ENCODE data around the gene ASCL5.
A peak's percentile ranks its signal among the peaks of the same experiment; 100 is the strongest.

Gene ASCL5

DNA sequence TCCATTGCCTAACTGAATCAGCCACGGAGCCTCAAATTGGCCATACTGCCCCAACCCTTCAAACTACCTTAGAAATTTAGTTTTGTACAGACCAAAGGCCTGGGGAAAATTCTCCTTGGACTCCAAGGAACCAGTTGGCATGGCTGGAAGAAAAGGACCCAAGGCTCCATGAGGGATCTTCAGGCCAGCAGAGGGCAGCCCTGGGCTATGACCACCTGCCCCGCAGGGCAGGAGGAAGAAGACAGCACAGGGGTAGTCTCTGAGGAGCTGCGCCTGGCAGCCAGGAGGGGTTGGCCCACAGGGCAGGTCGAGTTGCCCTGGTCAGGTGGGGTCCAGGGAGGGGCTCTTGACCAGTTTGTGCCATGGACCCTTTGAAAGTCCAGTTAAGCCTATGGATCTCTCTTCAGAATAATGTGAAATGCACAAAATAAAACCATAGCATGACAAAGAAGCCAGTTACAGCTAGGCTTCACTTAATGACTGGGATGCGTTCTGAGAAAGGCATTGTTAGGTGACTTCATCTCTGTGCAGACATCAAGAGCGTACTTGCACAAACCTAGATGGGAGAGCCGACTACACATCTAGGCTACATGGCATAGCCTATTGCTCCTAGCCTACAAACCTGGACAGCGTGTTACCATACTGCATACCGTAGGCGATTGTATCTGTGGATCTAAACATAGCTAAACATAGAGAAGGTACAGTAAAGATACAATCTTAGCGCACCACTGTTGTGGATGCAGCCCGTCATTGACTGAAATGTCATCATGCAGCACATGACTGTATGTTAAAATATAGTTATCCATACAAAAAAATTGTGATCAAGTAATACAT lies 40.9 kb downstream of the ASCL5 start:
- DNase-seq (ENCODE audit: low spot score): peak; percentile 69

DNA sequence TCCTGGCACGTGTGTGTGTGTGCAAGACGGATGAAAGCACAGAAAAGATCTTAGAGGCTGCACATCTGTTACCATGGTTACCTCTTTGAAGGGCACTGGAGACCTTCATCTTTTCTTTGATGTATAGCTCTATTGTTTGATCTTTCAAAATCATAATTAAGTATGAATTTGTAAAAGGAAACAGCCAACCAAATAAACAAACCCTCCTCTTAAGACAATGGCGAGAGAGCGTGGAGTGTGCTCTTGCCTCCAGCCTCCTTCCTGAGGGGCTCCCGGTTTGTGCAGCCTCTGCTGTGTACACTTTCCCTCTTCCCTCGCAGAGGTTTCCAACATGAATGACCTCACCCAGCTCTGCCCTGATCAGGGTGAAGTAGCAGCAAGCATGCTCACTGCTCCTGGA lies 42.7 kb downstream of the ASCL5 start:
- no peak for DNase-seq (ENCODE audit: low spot score)

DNA sequence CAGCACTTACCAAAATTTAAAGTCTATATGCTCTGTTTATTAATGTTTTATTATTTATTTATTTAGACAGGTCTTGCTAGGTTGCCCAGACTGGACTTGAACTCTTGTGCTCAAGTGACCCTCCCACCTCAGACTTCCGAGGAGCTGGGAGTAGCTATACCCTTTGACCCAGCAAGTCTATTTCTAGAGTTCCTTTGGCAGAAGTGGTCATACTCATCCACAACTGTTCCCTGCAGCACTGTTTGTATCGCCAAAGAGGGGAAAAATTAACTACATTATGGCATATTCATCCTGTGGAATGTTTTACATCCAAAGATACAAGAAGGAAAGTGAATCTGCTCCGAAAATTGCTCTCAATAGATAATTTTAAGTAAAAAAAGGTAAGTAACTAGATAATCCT lies 43.2 kb downstream of the ASCL5 start:
- DNase-seq (ENCODE audit: low spot score): no peak

DNA sequence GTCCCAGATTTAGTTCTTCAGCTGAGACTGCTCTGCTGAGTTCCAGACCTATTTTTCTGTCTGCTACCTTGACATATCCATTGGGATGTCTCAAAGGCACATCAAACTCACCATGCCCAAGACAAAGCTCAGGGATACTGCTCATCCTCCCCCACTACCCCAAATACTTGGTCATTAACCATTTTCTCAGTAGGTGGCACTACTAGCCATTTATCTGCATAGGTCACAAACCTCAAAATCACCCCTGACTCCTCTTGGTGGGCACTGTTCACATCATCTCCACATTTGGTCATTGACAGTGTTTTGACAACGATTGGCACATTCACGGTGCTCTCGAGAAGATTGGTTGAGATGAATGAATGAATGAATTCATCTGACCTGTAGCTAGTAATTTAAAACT lies 46.8 kb downstream of the ASCL5 start:
- no peak for DNase-seq (ENCODE audit: low spot score)

DNA sequence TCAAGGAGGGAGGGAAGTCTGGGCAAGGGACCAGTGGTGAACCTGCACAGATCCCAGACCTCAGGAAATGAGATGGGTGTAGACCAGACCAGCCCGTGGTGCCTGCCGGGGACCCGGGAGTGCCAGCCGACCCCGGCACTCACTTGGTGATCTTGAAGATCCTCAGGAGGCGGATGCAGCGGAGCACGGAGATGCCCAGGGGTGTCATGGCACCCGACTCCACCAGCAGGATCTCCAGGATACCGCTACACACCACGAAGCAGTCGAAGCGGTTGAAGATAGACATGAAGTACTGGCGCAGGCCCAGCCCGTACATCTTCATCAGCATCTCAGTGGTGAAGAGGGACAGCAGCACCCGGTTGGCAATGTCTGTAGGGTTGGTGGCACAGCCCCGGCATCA lies 49.2 kb downstream of the ASCL5 start:
- DNase-seq (ENCODE audit: low spot score): no peak

DNA sequence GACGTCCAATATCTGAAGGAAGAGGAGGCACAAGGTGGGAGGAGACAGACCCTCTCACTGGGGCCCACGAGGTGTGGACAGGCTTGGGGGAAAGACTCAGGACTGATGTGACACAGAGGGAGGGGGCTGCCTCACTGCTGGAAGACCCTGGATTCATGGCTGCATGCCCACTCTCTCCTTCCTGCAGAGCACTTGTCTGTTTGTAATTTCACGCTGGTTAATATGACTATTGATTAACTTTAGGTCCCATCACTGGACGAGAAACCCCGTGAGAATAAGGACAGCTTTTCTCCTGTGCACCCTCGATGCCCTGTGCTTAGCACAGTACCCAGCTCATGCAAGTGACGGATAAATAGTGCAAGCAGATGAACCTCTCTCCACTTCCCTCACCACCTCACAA lies 49.9 kb downstream of the ASCL5 start:
- DNase-seq (ENCODE audit: low spot score): peak; percentile 39

DNA sequence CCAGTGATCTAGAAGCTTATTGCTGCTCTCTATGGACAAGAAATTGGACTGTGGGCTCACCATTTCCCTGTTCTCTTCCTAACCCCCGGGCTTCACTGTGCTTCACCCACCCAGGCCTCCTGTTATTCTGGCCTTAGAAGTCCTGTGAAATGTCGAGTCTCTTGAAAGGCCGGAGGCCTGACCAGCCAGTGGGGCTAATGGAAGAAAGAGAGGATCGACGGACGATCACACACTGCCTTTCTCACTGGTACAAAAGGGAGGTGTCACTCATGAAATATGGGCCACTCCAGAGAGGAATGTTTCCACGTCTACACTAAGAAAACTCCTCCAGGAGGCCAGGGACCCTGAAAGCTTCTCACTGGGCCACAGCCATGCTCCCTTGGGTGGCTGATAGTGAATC lies 50.9 kb downstream of the ASCL5 start:
- no peak for DNase-seq (ENCODE audit: low spot score)

DNA sequence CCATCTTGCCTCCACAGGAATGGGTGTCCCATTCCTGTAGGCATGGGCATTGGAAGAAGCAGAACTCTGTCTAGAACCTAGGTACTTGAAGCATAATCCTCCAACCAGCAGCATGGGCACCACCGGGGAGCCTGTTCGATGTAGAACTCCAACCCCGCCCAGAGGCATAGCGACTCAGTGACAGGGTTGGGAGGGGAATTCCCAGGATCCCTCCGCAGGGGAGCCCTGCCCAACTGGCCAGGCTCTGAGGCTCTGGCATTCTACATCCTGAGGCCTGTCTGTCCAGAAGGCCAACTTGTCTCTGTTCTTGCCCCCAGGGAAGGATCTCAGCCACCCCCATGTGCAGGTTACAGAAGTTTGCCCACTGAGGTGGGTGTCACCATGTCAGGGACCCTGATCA lies 53.0 kb downstream of the ASCL5 start:
- DNase-seq (ENCODE audit: low spot score): peak; percentile 52

DNA sequence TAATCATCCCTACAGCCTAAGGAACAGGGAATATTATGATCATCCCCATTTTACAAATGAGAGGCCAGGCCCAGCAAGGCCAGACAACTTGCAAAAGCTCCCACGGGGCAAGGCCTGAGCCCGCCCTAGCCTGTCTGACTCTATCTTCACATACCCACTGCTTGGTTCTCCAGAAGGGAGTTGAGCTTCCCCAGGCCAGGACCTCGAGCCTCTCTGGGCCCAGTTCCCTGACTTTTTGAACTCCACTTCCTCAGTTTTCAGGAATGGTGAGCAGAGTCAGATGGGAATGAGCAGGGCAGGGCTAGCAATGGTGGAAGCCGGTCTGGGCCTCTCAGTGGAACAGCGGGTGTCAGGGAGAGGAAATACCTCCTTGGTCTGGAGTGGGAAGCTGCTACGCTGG lies 54.1 kb downstream of the ASCL5 start:
- DNase-seq (ENCODE audit: low spot score): no peak

DNA sequence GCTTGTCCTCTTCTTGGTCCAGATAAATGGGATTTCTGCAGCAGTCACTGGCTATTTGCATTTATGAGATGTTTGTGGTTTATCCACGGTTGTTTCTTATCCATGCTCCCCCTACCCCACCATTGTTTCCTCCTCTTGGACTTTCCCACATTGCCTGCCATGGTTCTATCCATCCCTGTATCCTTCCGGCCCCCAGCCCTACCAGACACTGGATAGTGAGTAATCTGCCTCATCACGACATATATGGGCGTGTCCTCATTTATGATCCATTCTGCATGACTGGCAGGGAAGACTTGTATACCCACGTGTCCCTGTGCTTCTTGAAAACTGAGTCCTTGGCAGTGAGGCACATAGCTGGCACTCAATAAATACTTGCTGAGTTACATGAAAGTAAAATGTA lies 54.8 kb downstream of the ASCL5 start:
- DNase-seq (ENCODE audit: low spot score): no peak

DNA sequence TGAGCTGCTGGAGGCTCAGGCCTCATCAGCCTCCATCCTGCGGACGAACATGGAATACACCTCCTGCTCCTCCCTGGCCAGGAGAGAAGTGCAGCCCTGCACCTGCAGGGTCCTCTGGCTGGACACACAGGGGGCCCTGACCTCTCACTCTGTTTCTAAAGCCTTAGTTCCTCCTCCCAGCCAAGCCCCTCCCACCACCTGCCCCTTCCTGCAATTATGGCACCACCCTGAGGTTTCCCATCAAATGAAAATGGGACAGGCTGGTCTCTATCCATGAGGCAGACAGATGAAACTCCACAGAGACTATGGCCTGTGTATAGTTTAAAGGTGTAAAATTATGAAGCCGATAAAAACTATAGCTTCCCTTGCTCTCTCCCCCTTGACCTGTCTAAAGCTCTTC lies 57.3 kb downstream of the ASCL5 start:
- no peak for DNase-seq (ENCODE audit: low spot score)

DNA sequence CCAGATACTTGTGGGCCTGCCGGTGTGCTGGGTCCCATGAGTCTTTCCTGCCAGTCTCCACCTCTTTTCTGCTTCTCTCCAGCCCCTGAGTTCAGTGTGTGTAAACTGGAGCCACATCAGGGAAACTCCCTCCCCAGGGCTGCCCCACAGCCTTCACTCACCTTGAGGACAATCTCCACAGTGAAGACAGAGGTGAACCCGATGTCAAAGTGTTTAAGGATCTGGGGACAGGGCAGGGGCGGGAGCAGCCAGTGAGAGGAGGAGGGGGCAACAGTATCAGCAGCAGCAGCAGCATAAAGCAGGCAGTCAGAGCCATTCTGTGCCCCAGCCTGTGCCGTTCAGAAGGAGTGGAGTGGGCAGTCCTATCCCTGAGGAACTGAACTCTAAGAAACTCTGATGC lies 58.0 kb downstream of the ASCL5 start:
- DNase-seq (ENCODE audit: low spot score): no peak

DNA sequence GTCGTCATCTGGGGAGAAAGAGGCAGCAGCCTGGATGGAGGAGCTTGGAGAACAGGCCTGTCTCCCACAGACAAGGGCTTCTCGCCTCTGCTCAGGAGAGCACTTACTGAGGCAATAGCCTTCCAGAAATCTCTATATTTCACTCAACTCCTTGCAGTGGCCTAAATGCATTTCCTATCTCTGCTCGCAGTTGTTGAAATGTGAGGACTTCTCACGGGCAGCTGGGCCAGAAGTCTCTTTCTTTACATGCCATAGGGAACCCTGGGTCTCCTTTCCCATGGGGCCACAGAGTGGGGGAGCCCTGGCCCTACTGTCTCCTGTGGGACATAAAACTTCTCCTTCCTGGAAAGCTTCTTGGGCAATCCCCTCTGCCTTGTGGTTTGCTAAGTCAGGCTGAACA lies 60.0 kb downstream of the ASCL5 start:
- DNase-seq (ENCODE audit: low spot score): no peak

DNA sequence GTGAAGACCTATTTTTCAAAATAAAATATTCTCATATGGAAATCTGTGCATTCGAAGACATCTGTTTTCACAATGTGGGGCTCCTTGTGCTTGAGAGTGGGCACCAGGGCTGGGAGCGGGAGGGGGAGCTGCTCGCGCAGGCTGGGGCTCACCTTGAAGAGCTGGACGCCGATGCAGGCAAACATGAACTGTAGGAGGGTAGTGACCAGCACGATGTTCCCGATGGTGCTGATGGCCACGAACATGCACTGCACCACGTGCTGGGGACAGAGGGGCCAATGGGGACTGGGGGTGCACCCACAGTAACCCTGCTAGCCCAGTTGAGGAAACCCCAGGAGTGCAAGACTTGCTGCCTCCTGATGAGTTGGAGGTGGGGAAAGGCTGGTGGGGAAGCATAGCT lies 61.3 kb downstream of the ASCL5 start:
- DNase-seq (ENCODE audit: low spot score): no peak

DNA sequence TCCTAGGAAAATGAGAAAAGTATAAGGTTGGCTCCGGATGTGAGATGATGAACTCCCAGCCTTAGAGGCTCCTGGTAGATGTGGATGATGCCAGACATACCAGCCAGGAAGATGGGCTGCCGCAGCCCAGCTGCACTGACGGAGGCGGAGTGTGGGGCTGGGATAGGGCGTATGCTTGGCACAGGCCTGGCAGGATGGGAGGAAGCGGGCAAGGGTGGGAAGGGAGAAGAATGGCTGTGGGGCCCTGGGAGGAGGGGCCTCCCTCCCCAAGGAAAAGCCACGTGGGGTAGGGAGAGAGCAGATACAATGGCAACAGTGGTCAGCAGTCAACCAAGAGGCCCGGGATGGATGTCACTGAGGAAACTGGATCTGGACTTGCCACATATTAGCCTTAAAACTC lies 62.2 kb downstream of the ASCL5 start:
- no peak for DNase-seq (ENCODE audit: low spot score)

Measured in kidney tubule cell (primary cell).